Right lobe of liver (tissue), 4 donors: Measurements from ENCODE around the gene DELE1.

Source experiments
- CTCF ChIP-seq, 4 donors: fragments of 200-600 bp in 3 of 4; fragments of 450-650 bp in 1 of 4; IDR thresholded peaks; one replicate each; pipeline versions ENCODE4 v1.5.1 to v1.8.0; 2016 to 2022; ENCODE audit warnings: antibody characterized with exemption in 4 of 4, mild to moderate bottlenecking in 2 of 4
- POLR2A ChIP-seq: fragments of 450-650 bp; IDR thresholded peaks from one replicate; pipeline ENCODE4 v1.6.1; 2017; ENCODE audit warnings: antibody characterized with exemption, mild to moderate bottlenecking
- donor health status: DM: no; HTN: no; CAD: no.
- donor health status: DM: no; HTN: no; CAD: no.
- donor health status: DM: no; HTN: yes; CAD: no.

DNA sequence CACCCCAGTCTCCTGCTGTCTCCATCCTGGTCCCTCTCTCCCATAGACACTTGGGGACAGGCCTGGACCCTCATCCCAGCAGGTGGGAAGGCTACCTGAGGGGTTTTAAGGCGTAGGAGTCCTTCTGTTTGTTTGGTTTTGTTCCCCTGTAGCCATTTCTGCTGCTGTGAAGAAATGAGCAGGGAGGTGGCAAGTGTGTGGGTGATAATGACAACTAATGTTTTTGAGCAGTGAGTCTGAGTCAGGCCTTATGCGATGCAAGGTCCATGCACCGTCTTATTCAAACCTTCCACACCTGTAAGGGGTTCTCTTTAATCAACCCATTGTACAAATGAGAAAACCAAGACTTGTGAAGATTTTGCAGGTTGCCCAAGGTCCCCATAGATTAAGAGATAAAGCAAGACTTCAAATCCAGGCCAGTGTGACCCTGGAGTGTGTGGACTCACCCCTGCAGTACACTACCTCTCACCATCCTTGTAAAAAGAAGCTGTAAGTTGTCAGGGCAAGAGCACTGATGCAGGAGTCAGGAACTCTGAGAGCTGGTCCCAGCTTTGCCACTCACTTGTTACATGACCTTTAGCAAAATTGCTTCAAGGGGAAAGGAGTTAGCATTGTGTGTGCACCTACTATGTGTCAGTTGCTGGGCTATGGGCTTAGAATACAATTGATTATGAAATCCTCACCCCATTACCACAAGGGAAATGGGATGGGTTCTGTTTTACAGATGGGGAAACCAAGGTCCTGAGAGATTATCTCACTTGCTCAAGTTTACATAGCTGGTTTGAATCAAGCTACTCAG, 26.7 kb downstream of the DELE1 start:
- TF ChIP-seq CTCF (IDR thresholded peaks at IDR 0.05) (no peak), POLR2A (no peak)
